Neuronal stem cell (in vitro differentiated cells): ENCODE measurements around the gene LITAF.

Experiments used
- DNase-seq: peaks from one replicate; pipeline ENCODE4 v3.0.0-alpha.2; 2013; ENCODE audit warnings: low spot score
- H2AFZ ChIP-seq: one replicate; pipeline ENCODE4 v1.6.1; 2013; ENCODE audit warnings: mild to moderate bottlenecking, low read length, inconsistent platforms
- H2AK5ac ChIP-seq: 2 replicates; pipeline ENCODE4 v1.6.1; 2013; ENCODE audit warnings: low read depth, mild to moderate bottlenecking, inconsistent platforms, low read length, moderate library complexity, mixed read lengths
- H2BK120ac ChIP-seq: 2 replicates; pipeline ENCODE4 v1.6.1; 2013; ENCODE audit warnings: low read depth, mild to moderate bottlenecking, inconsistent platforms, low read length, moderate library complexity, mixed read lengths
- H2BK12ac ChIP-seq: one replicate; pipeline ENCODE4 v1.6.1; 2013; ENCODE audit warnings: low read length, inconsistent platforms
- H2BK15ac ChIP-seq: 2 replicates; pipeline ENCODE4 v1.6.1; 2013; ENCODE audit warnings: mild to moderate bottlenecking, low read length, inconsistent platforms, mixed read lengths
- H2BK5ac ChIP-seq: one replicate; pipeline ENCODE4 v1.6.1; 2013; ENCODE audit warnings: inconsistent platforms, mild to moderate bottlenecking, low read length, moderate library complexity
- H3K14ac ChIP-seq: one replicate; pipeline ENCODE4 v1.6.1; 2013; ENCODE audit warnings: low read length, inconsistent platforms
- H3K18ac ChIP-seq: 2 replicates; pipeline ENCODE4 v1.6.1; 2013; ENCODE audit warnings: low read length, inconsistent platforms
- H3K23ac ChIP-seq: 2 replicates; pipeline ENCODE4 v1.6.1; 2013; ENCODE audit warnings: low read depth, mild to moderate bottlenecking, mixed read lengths, low read length, inconsistent platforms; ENCODE audit not compliant: poor library complexity
- H3K27ac ChIP-seq: replicated peaks from 3 replicates; pipeline ENCODE4 v1.5.1; 2013; ENCODE audit warnings: low read length, inconsistent platforms
- H3K27me3 ChIP-seq, 3 experiments: 2 replicates each; pipeline ENCODE4 v1.6.1; 2013; ENCODE audit warnings: low read length in 3 of 3, mild to moderate bottlenecking in 2 of 3, inconsistent platforms in 1 of 3, low read depth in 1 of 3, mixed read lengths in 1 of 3, moderate library complexity in 1 of 3; ENCODE audit not compliant: control insufficient read depth in 3 of 3, insufficient read depth in 3 of 3
- H3K36me3 ChIP-seq, 2 donors: replicated peaks in 1 of 2; 2 replicates each; pipeline ENCODE4 v1.6.1; 2013; ENCODE audit warnings: low read length in 2 of 2; ENCODE audit not compliant: control insufficient read depth in 2 of 2, insufficient read depth in 2 of 2
- H3K4ac ChIP-seq: 2 replicates; pipeline ENCODE4 v1.6.1; 2013; ENCODE audit warnings: inconsistent platforms, mild to moderate bottlenecking, low read length, moderate library complexity
- H3K4me1 ChIP-seq, 2 donors: 1 replicate in 1 of 2; 2 replicates in 1 of 2; pipeline ENCODE4 v1.6.1; 2013; ENCODE audit warnings: low read length in 2 of 2, low read depth in 1 of 2; ENCODE audit not compliant: control insufficient read depth in 2 of 2, insufficient read depth in 1 of 2
- H3K4me2 ChIP-seq: one replicate; pipeline ENCODE4 v1.6.1; 2013; ENCODE audit warnings: mild to moderate bottlenecking, low read length, inconsistent platforms; ENCODE audit not compliant: insufficient read depth, poor library complexity, severe bottlenecking
- H3K4me3 ChIP-seq, 2 donors: 2 replicates each; pipeline ENCODE4 v1.5.1; 2013; ENCODE audit warnings: low read length in 2 of 2, mild to moderate bottlenecking in 2 of 2, inconsistent platforms in 1 of 2, moderate library complexity in 1 of 2
- H3K79me1 ChIP-seq: one replicate; pipeline ENCODE4 v1.6.1; 2013; ENCODE audit warnings: low read depth, mild to moderate bottlenecking, inconsistent platforms, low read length, moderate library complexity
- H3K9ac ChIP-seq: one replicate; pipeline ENCODE4 v1.6.1; 2013; ENCODE audit warnings: mild to moderate bottlenecking, low read depth, low read length, inconsistent platforms; ENCODE audit not compliant: poor library complexity
- H3K9me3 ChIP-seq, 2 donors: replicated peaks in 1 of 2; 2 replicates each; pipeline versions ENCODE3 to v1.6.1; 2013; ENCODE audit warnings: low read length in 2 of 2, mild to moderate bottlenecking in 2 of 2, inconsistent platforms in 1 of 2, low read depth in 1 of 2, mixed read lengths in 1 of 2, moderate library complexity in 1 of 2; ENCODE audit not compliant: control insufficient read depth in 2 of 2, insufficient read depth in 1 of 2
- H4K8ac ChIP-seq: one replicate; pipeline ENCODE4 v1.6.1; 2013; ENCODE audit warnings: low read depth, mild to moderate bottlenecking, inconsistent platforms, low read length, moderate library complexity
- H4K91ac ChIP-seq: one replicate; pipeline ENCODE4 v1.6.1; 2013; ENCODE audit warnings: low read length, low read depth, mild to moderate bottlenecking, inconsistent platforms; ENCODE audit not compliant: poor library complexity
- WGBS, 2 donors: extraction: QIAGEN DNeasy Blood & Tissue Kit; methylation state at CpG; one replicate each; pipeline ENCODE4 v1.1.7; 2013; ENCODE audit warnings: missing lambda C conversion rate in 2 of 2, mixed read lengths in 1 of 2; ENCODE audit not compliant: insufficient read length in 2 of 2, insufficient replicate concordance in 1 of 2; ENCODE audit errors: extremely low coverage in 2 of 2; 5-methylcytosine and 5-hydroxymethylcytosine counted together

LITAF gene

GRCh38 chr16:11610121-11610505 is 23.4 kb upstream of the LITAF start:
- Histone ChIP-seq H4K91ac (peak overlapping the region; percentile 45), H3K18ac (peak overlapping the region; percentile 23), H3K27ac (no peak overlapping the region), H3K9me3 (no peaks in the 10 kb centered on the region), H3K14ac (no peak overlapping the region), H3K4me1 (peaks cover 7 to 17% of the 10 kb centered on the region in 2 donors), H3K4me2 (no peak overlapping the region), H3K23ac (no peak overlapping the region), H3K36me3 (no peaks in the 10 kb centered on the region), H4K8ac (no peak overlapping the region), H3K4ac (no peak overlapping the region), H2BK5ac (no peak overlapping the region), H3K79me1 (no peaks in the 10 kb centered on the region), H2BK12ac (peak overlapping the region; percentile 8), H2BK120ac (peak overlapping the region; percentile 0), H2BK15ac (no peak overlapping the region), H3K9ac (no peak overlapping the region), H2AK5ac (peak overlapping the region; percentile 2), H3K4me3 (no peak overlapping the region), H3K27me3 (peaks cover 0 to 40% (median 0%) of the 10 kb centered on the region in 3 experiments), H2AFZ (peak overlapping the region; percentile 54)
- DNase-seq: no peak
- no CpG with 5 or more reads among the region's 9 CpGs for WGBS, 2 donors

- Histone ChIP-seq H3K9me3 (no peaks in the 10 kb centered on the region), H3K27me3 (peaks cover 0 to 38% (median 0%) of the 10 kb centered on the region in 3 experiments), H2BK5ac (no peak overlapping the region), H4K8ac (no peak overlapping the region), H4K91ac (no peak overlapping the region), H3K23ac (no peak overlapping the region), H2AFZ (peak overlapping the region; percentile 54), H3K79me1 (no peaks in the 10 kb centered on the region), H3K27ac (no peak overlapping the region), H3K9ac (no peak overlapping the region), H3K18ac (peak overlapping the region; percentile 13), H2BK120ac (peak overlapping the region; percentile 0), H3K36me3 (no peaks in the 10 kb centered on the region), H3K4ac (no peak overlapping the region), H2AK5ac (peak overlapping the region; percentile 2), H2BK12ac (no peak overlapping the region), H3K4me2 (no peak overlapping the region), H3K4me1 (peaks cover 7 to 17% of the 10 kb centered on the region in 2 donors), H2BK15ac (no peak overlapping the region), H3K4me3 (no peak overlapping the region), H3K14ac (no peak overlapping the region)
- no CpG with 5 or more reads among the region's 14 CpGs for WGBS, 2 donors
- DNase-seq: no peak
Observed at GRCh38 chr16:11609474-11610120, 22.9 kb upstream of the LITAF start.

GRCh38 chr16:11605891-11606290 is 19.2 kb upstream of the LITAF start:
- H2BK15ac ChIP-seq: no peak overlapping the region
- H4K91ac ChIP-seq: no peak overlapping the region
- H3K18ac ChIP-seq: peak overlapping the region; percentile 56
- H3K79me1 ChIP-seq: no peaks in the 10 kb centered on the region
- no peak overlapping the region for H3K4me2 ChIP-seq
- no peak overlapping the region for H2AK5ac ChIP-seq
- H2AFZ ChIP-seq: no peak overlapping the region
- peaks cover 7 to 17% of the 10 kb centered on the region in 2 donors for H3K4me1 ChIP-seq
- no peak overlapping the region for H3K4ac ChIP-seq
- no peak overlapping the region for H4K8ac ChIP-seq
- no peak overlapping the region for H3K23ac ChIP-seq
- H3K14ac ChIP-seq: no peak overlapping the region
- no peak overlapping the region for H3K27ac ChIP-seq
- no peak overlapping the region for H3K4me3 ChIP-seq
- H2BK120ac ChIP-seq: no peak overlapping the region
- H3K36me3 ChIP-seq: no peaks in the 10 kb centered on the region
- no peak for DNase-seq
- H3K9ac ChIP-seq: no peak overlapping the region
- no peak overlapping the region for H2BK12ac ChIP-seq
- WGBS, 2 donors: no CpG with 5 or more reads among the region's 5 CpGs
- H3K27me3 ChIP-seq: peaks cover 0 to 24% (median 0%) of the 10 kb centered on the region in 3 experiments
- H3K9me3 ChIP-seq: no peaks in the 10 kb centered on the region
- H2BK5ac ChIP-seq: no peak overlapping the region

- Histone ChIP-seq H2BK12ac (no peak overlapping the region), H3K4me1 (peaks cover 7 to 16% of the 10 kb centered on the region in 2 donors), H3K4me3 (no peak overlapping the region), H2AFZ (no peak overlapping the region), H3K79me1 (no peaks in the 10 kb centered on the region), H3K4ac (no peak overlapping the region), H2BK15ac (peak overlapping the region; percentile 42), H3K4me2 (no peak overlapping the region), H4K8ac (no peak overlapping the region), H3K14ac (no peak overlapping the region), H3K23ac (no peak overlapping the region), H2BK5ac (no peak overlapping the region), H3K36me3 (no peaks in the 10 kb centered on the region), H3K9me3 (no peaks in the 10 kb centered on the region), H4K91ac (no peak overlapping the region), H3K9ac (no peak overlapping the region), H3K27ac (no peak overlapping the region), H2AK5ac (no peak overlapping the region), H3K18ac (peak overlapping the region; percentile 56), H2BK120ac (no peak overlapping the region), H3K27me3 (peaks cover 0 to 24% (median 0%) of the 10 kb centered on the region in 3 experiments)
- no peak for DNase-seq
- no CpG with 5 or more reads among the region's 8 CpGs for WGBS, 2 donors
Observed at GRCh38 chr16:11605564-11605886, 18.8 kb upstream of the LITAF start.
